Gastrocnemius medialis (tissue), 4 donors: ENCODE measurements around the gene MARCKS.

Experiments
- CTCF ChIP-seq, 5 experiments: fragments of 450-650 bp in 3 of 5; fragments of 200-600 bp in 2 of 5; sonication (generic) in 2 of 5; IDR thresholded peaks in 4 of 5; conservative IDR thresholded peaks in 1 of 5; 1 replicate in 4 of 5; 2 replicates in 1 of 5; pipeline ENCODE4 v1.5.1; 2016 to 2019; ENCODE audit warnings: antibody characterized with exemption in 5 of 5, mild to moderate bottlenecking in 3 of 5, moderate library complexity in 3 of 5
- POLR2A ChIP-seq, 2 donors: fragments of 450-650 bp; IDR thresholded peaks; one replicate each; pipeline ENCODE4 v1.6.1; 2017; ENCODE audit warnings: antibody characterized with exemption in 2 of 2, mild to moderate bottlenecking in 2 of 2, moderate library complexity in 2 of 2

- TF ChIP-seq POLR2A (IDR thresholded peaks at IDR 0.05) = no peak
- TF ChIP-seq CTCF (IDR thresholded peaks at IDR 0.05 in 4 of 5, conservative IDR thresholded peaks at IDR 0.05 in 1 of 5) = no peak
Observed at GRCh38 chr6:113870917-113871316, 13.8 kb downstream of the MARCKS start.
